MM.1S (cell line): ENCODE data around the gene TSPEAR.

ENCODE experiments used
- EZH2 ChIP-seq: fragments of 300-600 bp; sonication (generic); optimal IDR thresholded peaks from 2 replicates; pipeline ENCODE3; 2017; ENCODE audit warnings: low read depth, mild to moderate bottlenecking, antibody characterized with exemption, low read length, mixed read lengths
- EZH2phosphoT487 ChIP-seq: fragments of 300-600 bp; sonication (generic); IDR thresholded peaks from 2 replicates; pipeline ENCODE4 v1.6.1; 2018; ENCODE audit warnings: antibody characterized with exemption, low read length
- TF ChIP-seq, protein P1 (sequence below): fragments of 300-600 bp; sonication (generic); IDR thresholded peaks from 2 replicates; pipeline ENCODE4 v1.5.1; 2016; ENCODE audit warnings: antibody characterized with exemption, low read length, mixed read lengths

DNA sequence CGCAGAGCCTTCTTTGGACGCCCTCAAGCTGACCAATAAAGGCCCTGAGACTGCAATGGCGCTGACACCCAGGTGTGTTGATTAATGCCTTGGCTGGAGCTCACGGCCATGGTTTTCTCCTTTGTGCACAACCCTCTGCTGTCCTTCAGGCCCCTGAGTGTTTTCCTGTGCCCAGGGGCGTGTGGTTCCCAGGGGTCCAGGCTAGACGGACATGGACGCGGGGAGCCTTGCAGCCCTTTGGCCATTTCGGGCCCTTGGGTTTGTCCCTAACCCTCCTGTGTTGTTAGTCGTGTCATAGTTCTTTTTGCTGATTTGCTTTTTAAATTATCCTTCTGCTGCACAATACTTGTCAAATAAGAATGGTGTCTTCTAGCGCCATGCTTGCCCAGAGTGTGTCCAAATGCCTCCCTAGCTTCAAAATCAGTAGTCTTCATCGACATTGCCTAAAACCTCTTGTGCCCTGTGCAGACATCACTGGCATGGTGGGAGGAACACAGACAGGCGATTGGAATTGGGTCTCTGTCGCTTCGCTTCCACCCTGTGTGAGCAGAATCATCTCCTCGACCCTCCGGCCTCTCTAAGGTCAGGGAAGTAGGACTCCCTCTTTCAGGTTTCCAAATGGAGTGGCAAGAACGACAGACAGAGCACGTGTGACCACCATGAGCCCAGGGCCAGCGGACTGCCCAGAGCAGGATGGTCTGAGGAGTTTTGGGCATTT lies 135.9 kb downstream of the TSPEAR start:
- TF ChIP-seq, protein P1, sequence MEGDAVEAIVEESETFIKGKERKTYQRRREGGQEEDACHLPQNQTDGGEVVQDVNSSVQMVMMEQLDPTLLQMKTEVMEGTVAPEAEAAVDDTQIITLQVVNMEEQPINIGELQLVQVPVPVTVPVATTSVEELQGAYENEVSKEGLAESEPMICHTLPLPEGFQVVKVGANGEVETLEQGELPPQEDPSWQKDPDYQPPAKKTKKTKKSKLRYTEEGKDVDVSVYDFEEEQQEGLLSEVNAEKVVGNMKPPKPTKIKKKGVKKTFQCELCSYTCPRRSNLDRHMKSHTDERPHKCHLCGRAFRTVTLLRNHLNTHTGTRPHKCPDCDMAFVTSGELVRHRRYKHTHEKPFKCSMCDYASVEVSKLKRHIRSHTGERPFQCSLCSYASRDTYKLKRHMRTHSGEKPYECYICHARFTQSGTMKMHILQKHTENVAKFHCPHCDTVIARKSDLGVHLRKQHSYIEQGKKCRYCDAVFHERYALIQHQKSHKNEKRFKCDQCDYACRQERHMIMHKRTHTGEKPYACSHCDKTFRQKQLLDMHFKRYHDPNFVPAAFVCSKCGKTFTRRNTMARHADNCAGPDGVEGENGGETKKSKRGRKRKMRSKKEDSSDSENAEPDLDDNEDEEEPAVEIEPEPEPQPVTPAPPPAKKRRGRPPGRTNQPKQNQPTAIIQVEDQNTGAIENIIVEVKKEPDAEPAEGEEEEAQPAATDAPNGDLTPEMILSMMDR = no peak
- no peak for TF ChIP-seq EZH2phosphoT487
- TF ChIP-seq EZH2 = no peak
